Right lung (tissue), 5 donors: Measurements from ENCODE around the gene ANKRD40CL. TPM values are rescaled to one million over a fixed set of nuclear protein-coding genes. Genes with fewer than 3 reads are reported as not detected.
"Not testable (repeated sequence)": the region's sequence is repeated elsewhere in the genome, so short reads cannot be mapped to it uniquely, and the experiment has no call there.

ENCODE experiments used
- DNase-seq, 2 donors: peaks; one replicate each; pipeline ENCODE4 v3.0.0-alpha.2; 2013
- polyA plus RNA-seq, 5 donors: library from polyadenylated mRNA; unstranded; fragments of 120-200 nt; gene quantifications; one replicate each; pipeline versions ENCODE4 v1.2.1 to v1.2.3, GENCODE V29; 2013; ENCODE audit warnings: inconsistent platforms in 1 of 5, low replicate concordance in 1 of 5; ENCODE audit not compliant: insufficient read length in 5 of 5, insufficient read depth in 1 of 5

Gene ANKRD40CL
- polyA plus RNA-seq, 5 donors, result 0.28 to 0.77 (median 0.53) TPM

GRCh38 chr17:50763716-50764475 lies 3.4 kb downstream of the ANKRD40CL start:
- DNase-seq, result no peak

GRCh38 chr17:50762177-50762576 lies 5.1 kb downstream of the ANKRD40CL start:
- no peak for DNase-seq

GRCh38 chr17:50758989-50759544 lies 8.3 kb downstream of the ANKRD40CL start:
- DNase-seq, result no peak

- DNase-seq, result no peak
Measured at GRCh38 chr17:50758524-50758923, 8.8 kb downstream of the ANKRD40CL start.

GRCh38 chr17:50754521-50754920 lies 12.8 kb downstream of the ANKRD40CL start:
- DNase-seq, result no peak

- no peak for DNase-seq
Measured at GRCh38 chr17:50749245-50749644, 18.1 kb downstream of the ANKRD40CL start.

- DNase-seq, result no peak
Measured at GRCh38 chr17:50745631-50746030, 21.7 kb downstream of the ANKRD40CL start.

- no peak for DNase-seq
Measured at GRCh38 chr17:50739098-50739497, 28.2 kb downstream of the ANKRD40CL start.

- DNase-seq, result no peak
Measured at GRCh38 chr17:50737118-50737698, 30.1 kb downstream of the ANKRD40CL start.

- no peak for DNase-seq
Measured at GRCh38 chr17:50735287-50735686, 32.0 kb downstream of the ANKRD40CL start.

- DNase-seq, result no peak
Measured at GRCh38 chr17:50731575-50732460, 35.5 kb downstream of the ANKRD40CL start.

- no peak for DNase-seq
Measured at GRCh38 chr17:50728881-50729765, 38.2 kb downstream of the ANKRD40CL start.

- no peak for DNase-seq
Measured at GRCh38 chr17:50728112-50728429, 39.2 kb downstream of the ANKRD40CL start.

- no peak for DNase-seq
Measured at GRCh38 chr17:50725769-50726655, 41.3 kb downstream of the ANKRD40CL start.

GRCh38 chr17:50724622-50725021 lies 42.7 kb downstream of the ANKRD40CL start:
- DNase-seq, result not testable (repeated sequence)

GRCh38 chr17:50722746-50723145 lies 44.6 kb downstream of the ANKRD40CL start:
- no peak for DNase-seq

GRCh38 chr17:50721194-50722010 lies 45.9 kb downstream of the ANKRD40CL start:
- no peak for DNase-seq

- DNase-seq, result peak in 1 of 2 donors; percentile 21
Measured at GRCh38 chr17:50719924-50720794, 47.2 kb downstream of the ANKRD40CL start.
